HCT116 (cell line): ENCODE results near the gene APOBEC3B. TPM values are rescaled to one million over a fixed set of nuclear protein-coding genes. Genes with fewer than 3 reads are reported as not detected.

Experiments
- ATAC-seq: fragments of 200-7000 bp; cut with Tn5 transposase; 2 replicates; pipeline ENCODE4 v1.9.1; 2020; ENCODE audit warnings: mild to moderate bottlenecking, moderate library complexity
- BruUV-seq: library from RNA; stranded (reverse); fragments of 400-500 nt; replicated peaks from 2 replicates; lab custom pipeline; 2021; lab: Mats Ljungman, UMichigan
- CTCF ChIA-PET: fragments of 300-600 bp; sonication (Branson Sonifier 250); formaldehyde crosslinking; loops from one replicate; lab custom pipeline; 2021; ENCODE audit warnings: antibody characterized with exemption; lab: Charles Lee
- POLR2A ChIA-PET: fragments of 300-600, 350-600 bp; sonication (Branson Sonifier 250); formaldehyde crosslinking; loops from one replicate; lab custom pipeline; 2021; ENCODE audit warnings: antibody characterized with exemption; lab: Charles Lee
- RAD21 ChIA-PET, 2 experiments: fragments of 300-600 bp; sonication (Branson Sonifier 250); formaldehyde crosslinking; loops; one replicate each; lab custom pipeline; 2023; ENCODE audit warnings: low total read pairs in 2 of 2; ENCODE audit not compliant: uncharacterized antibody in 2 of 2, unreplicated experiment in 2 of 2, low non-redundant PET in 1 of 2; lab: Charles Lee
- DNase-seq: peaks from one replicate; pipeline ENCODE4 v3.0.0-alpha.2; 2010; ENCODE audit warnings: low read depth, low spot score
- H2AFZ ChIP-seq: fragments of 200-600 bp; shearing (Covaris generic), sonication (generic); 2 replicates; pipeline ENCODE4 v1.6.1; 2017; ENCODE audit warnings: low read depth, mixed run types, mixed read lengths, antibody characterized with exemption, low read length; ENCODE audit not compliant: poor library complexity, severe bottlenecking
- H3K27ac ChIP-seq: 2 replicates; pipeline ENCODE4 v1.5.1; 2012; ENCODE audit warnings: low read depth, low read length
- H3K27me3 ChIP-seq: fragments of 200-600 bp; sonication (generic); 2 replicates; pipeline ENCODE4 v1.6.1; 2016; ENCODE audit warnings: mixed run types, low read length, mixed read lengths; ENCODE audit not compliant: insufficient read depth
- H3K36me3 ChIP-seq, 2 experiments: fragments of 200-500 bp in 1 of 2; fragments of 200-600 bp in 1 of 2; sonication (Bioruptor generic) in 1 of 2; sonication (generic) in 1 of 2; 2 replicates each; pipeline versions ENCODE4 v1.5.1 to v1.6.1; 2014 to 2016; ENCODE audit warnings: low read length in 2 of 2, inconsistent platforms in 1 of 2, mixed read lengths in 1 of 2, mixed run types in 1 of 2; ENCODE audit not compliant: insufficient read depth in 2 of 2, control insufficient read depth in 1 of 2
- H3K4me1 ChIP-seq, 2 experiments: fragments of 200-600 bp in 1 of 2; sonication (generic) in 1 of 2; 2 replicates each; pipeline versions ENCODE4 v1.5.1 to v1.6.1; 2012 to 2017; ENCODE audit warnings: low read length in 2 of 2, inconsistent platforms in 1 of 2, mild to moderate bottlenecking in 1 of 2, mixed read lengths in 1 of 2, mixed run types in 1 of 2, moderate library complexity in 1 of 2; ENCODE audit not compliant: insufficient read depth in 2 of 2, control insufficient read depth in 1 of 2
- H3K4me2 ChIP-seq: fragments of 200-600 bp; sonication (generic); 2 replicates; pipeline ENCODE4 v1.6.1; 2017; ENCODE audit warnings: mixed run types, low read length, mixed read lengths
- H3K4me3 ChIP-seq, 2 experiments: fragments of 200-600 bp in 1 of 2; sonication (generic) in 1 of 2; replicated peaks in 1 of 2; 2 replicates each; pipeline ENCODE4 v1.5.1; 2011 to 2016; ENCODE audit warnings: low read length in 2 of 2, control low read depth in 1 of 2, low read depth in 1 of 2, mild to moderate bottlenecking in 1 of 2, mixed read lengths in 1 of 2, mixed run types in 1 of 2
- H3K79me2 ChIP-seq: fragments of 200-600 bp; sonication (generic); 2 replicates; pipeline ENCODE4 v1.6.1; 2017; ENCODE audit warnings: mild to moderate bottlenecking, mixed run types, low read length, moderate library complexity, mixed read lengths; ENCODE audit not compliant: insufficient read depth
- H3K9ac ChIP-seq: fragments of 200-600 bp; sonication (generic); 2 replicates; pipeline ENCODE4 v1.6.1; 2016; ENCODE audit warnings: low read length, mixed read lengths
- H3K9me2 ChIP-seq: fragments of 200-600 bp; sonication (generic), shearing (Covaris generic); 2 replicates; pipeline ENCODE4 v1.6.1; 2017; ENCODE audit warnings: mixed run types, mild to moderate bottlenecking, moderate library complexity; ENCODE audit not compliant: insufficient read depth
- H3K9me3 ChIP-seq, 2 experiments: fragments of 200-500 bp in 1 of 2; fragments of 200-600 bp in 1 of 2; sonication (Bioruptor generic) in 1 of 2; sonication (generic) in 1 of 2; 2 replicates each; pipeline ENCODE4 v1.6.1; 2014 to 2017; ENCODE audit warnings: low read length in 2 of 2, mixed read lengths in 2 of 2, inconsistent platforms in 1 of 2, low read depth in 1 of 2, mild to moderate bottlenecking in 1 of 2, mixed run types in 1 of 2, moderate library complexity in 1 of 2; ENCODE audit not compliant: control insufficient read depth in 1 of 2, insufficient read depth in 1 of 2
- H4K20me1 ChIP-seq: fragments of 200-600 bp; sonication (generic), shearing (Covaris generic); 2 replicates; pipeline ENCODE4 v1.6.1; 2017; ENCODE audit warnings: mixed run types, mild to moderate bottlenecking, moderate library complexity; ENCODE audit not compliant: insufficient read depth
- ATF3 ChIP-seq: IDR thresholded peaks from 2 replicates; pipeline ENCODE4 v1.6.1; 2012
- CBX3 ChIP-seq: IDR thresholded peaks from 2 replicates; pipeline ENCODE4 v1.6.1; 2012; ENCODE audit warnings: low read depth
- CEBPB ChIP-seq: IDR thresholded peaks from 2 replicates; pipeline ENCODE4 v1.6.1; 2012; ENCODE audit warnings: low read depth
- CTCF ChIP-seq, 3 experiments: fragments of 200-600 bp in 1 of 3; sonication (generic) in 1 of 3; IDR thresholded peaks in 2 of 3; conservative IDR thresholded peaks in 1 of 3; 2 replicates each; pipeline ENCODE4 v1.5.1; 2012 to 2017; ENCODE audit warnings: low read depth in 2 of 3, low read length in 2 of 3, antibody characterized with exemption in 1 of 3, borderline replicate concordance in 1 of 3, control low read depth in 1 of 3, mild to moderate bottlenecking in 1 of 3, mixed read lengths in 1 of 3, mixed run types in 1 of 3, moderate library complexity in 1 of 3; ENCODE audit not compliant: insufficient read depth in 1 of 3
- ELF1 ChIP-seq: IDR thresholded peaks from 2 replicates; pipeline ENCODE4 v1.6.1; 2012; ENCODE audit warnings: low read depth, borderline replicate concordance
- EZH2phosphoT487 ChIP-seq: fragments of 200-600 bp; IDR thresholded peaks from 2 replicates; pipeline ENCODE4 v1.6.1; 2018; ENCODE audit warnings: antibody characterized with exemption, borderline replicate concordance
- FOSL1 ChIP-seq: IDR thresholded peaks from 2 replicates; pipeline ENCODE4 v1.6.1; 2012; ENCODE audit warnings: low read depth
- POLR2AphosphoS5 ChIP-seq: IDR thresholded peaks from 2 replicates; pipeline ENCODE4 v1.6.1; 2011; ENCODE audit warnings: mild to moderate bottlenecking, low read depth, low read length, moderate library complexity
- REST ChIP-seq: IDR thresholded peaks from 2 replicates; pipeline ENCODE4 v1.6.1; 2012; ENCODE audit warnings: low read depth
- SIN3A ChIP-seq: IDR thresholded peaks from 2 replicates; pipeline ENCODE4 v1.6.1; 2012; ENCODE audit warnings: low read depth
- SRF ChIP-seq: IDR thresholded peaks from 2 replicates; pipeline ENCODE4 v1.6.1; 2012; ENCODE audit warnings: low read depth
- TCF7L2 ChIP-seq: IDR thresholded peaks from 2 replicates; pipeline ENCODE4 v1.7.0; 2011; ENCODE audit warnings: borderline replicate concordance, inconsistent platforms; ENCODE audit not compliant: insufficient read depth, insufficient read length; ENCODE audit errors: extremely low read depth
- YY1 ChIP-seq: IDR thresholded peaks from 2 replicates; pipeline ENCODE4 v1.6.1; 2011; ENCODE audit warnings: low read length, low read depth, moderate library complexity, mild to moderate bottlenecking; ENCODE audit not compliant: insufficient replicate concordance; ENCODE audit errors: extremely low read depth
- ZFX ChIP-seq: fragments of 450-650 bp; IDR thresholded peaks from 2 replicates; pipeline ENCODE4 v1.6.1; 2017
- intact Hi-C: fragments of 100-400 bp; cut with micrococcal nuclease; formaldehyde crosslinking; loops from 2 replicates; pipeline ENCODE4 v1.10.0; 2022
- total RNA-seq: library from RNA; stranded (reverse); gene quantifications from one replicate; pipeline ENCODE4 v1.2.1, GENCODE V29; 2021; ENCODE audit not compliant: unreplicated experiment

APOBEC3B gene
- total RNA-seq, 1 experiment from 2014 or later: 10.3 TPM

- ChIA-PET POLR2A (no interaction called here), RAD21 (no interaction called here), CTCF (no interaction called here)
- peaks cover 14 to 30% of the 10 kb centered on the region in 2 experiments for H3K4me1 ChIP-seq
- H3K4me3 ChIP-seq: no peak overlapping the region
- H3K4me2 ChIP-seq: no peak overlapping the region
- no peaks in the 10 kb centered on the region for H3K27me3 ChIP-seq
- no peaks in the 10 kb centered on the region for H4K20me1 ChIP-seq
- TF ChIP-seq POLR2AphosphoS5: no peak
- TF ChIP-seq TCF7L2: no peak
- TF ChIP-seq CEBPB: no peak
- no peak for TF ChIP-seq YY1
- no peak for TF ChIP-seq ELF1
- TF ChIP-seq SRF: no peak
- TF ChIP-seq ATF3: no peak
- no peak for TF ChIP-seq CBX3
- TF ChIP-seq CTCF (IDR thresholded peaks at IDR 0.05 in 2 of 3, conservative IDR thresholded peaks at IDR 0.05 in 1 of 3; ENCODE audit: borderline replicate concordance in 1 of 3, insufficient read depth in 1 of 3, low read depth in 2 of 3, low read length in 2 of 3): no peak
- no peak for TF ChIP-seq EZH2phosphoT487
- TF ChIP-seq REST: no peak
- no peak for TF ChIP-seq ZFX
- TF ChIP-seq SIN3A: no peak
- TF ChIP-seq FOSL1: no peak
- no peaks in the 10 kb centered on the region for H3K79me2 ChIP-seq
- H3K9me3 ChIP-seq: peaks cover 0 to 8% of the 10 kb centered on the region in 2 experiments; a peak in 1 of 4 replicates
- no peaks in the 10 kb centered on the region for H3K36me3 ChIP-seq
- H3K27ac ChIP-seq: no peak overlapping the region
- no peak overlapping the region for H2AFZ ChIP-seq
- no peaks in the 10 kb centered on the region for H3K9me2 ChIP-seq
- no peak for DNase-seq
- no peak overlapping the region for H3K9ac ChIP-seq
- intact Hi-C loops: no loop called here
- no peak for ATAC-seq
- BruUV-seq: no TSS peak
Measured at GRCh38 chr22:38986629-38987028, 4.5 kb downstream of the APOBEC3B start.
